Liver (tissue), 9 donors: Measurements from ENCODE around the gene ST7L. TPM values are rescaled to one million over a fixed set of nuclear protein-coding genes. Genes with fewer than 3 reads are reported as not detected.

Source experiments
- DNase-seq: peaks from one replicate; pipeline ENCODE4 v3.0.0-alpha.2; 2017; ENCODE audit warnings: low spot score
- H3K27ac ChIP-seq, 2 donors: one replicate each; pipeline ENCODE4 v1.7.0; 2013; ENCODE audit warnings: inconsistent platforms in 2 of 2, low read length in 2 of 2, control low read depth in 1 of 2, low read depth in 1 of 2, mild to moderate bottlenecking in 1 of 2
- H3K27me3 ChIP-seq, 4 donors: one replicate each; pipeline versions ENCODE4 v1.6.1 to v1.7.0; 2013; ENCODE audit warnings: low read length in 3 of 4, inconsistent platforms in 1 of 4, mild to moderate bottlenecking in 1 of 4, moderate library complexity in 1 of 4; ENCODE audit not compliant: control insufficient read depth in 4 of 4, insufficient read depth in 4 of 4
- H3K36me3 ChIP-seq, 4 donors: one replicate each; pipeline versions ENCODE4 v1.6.1 to v1.7.0; 2013; ENCODE audit warnings: low read length in 3 of 4, mild to moderate bottlenecking in 3 of 4, low read depth in 1 of 4, moderate library complexity in 1 of 4; ENCODE audit not compliant: control insufficient read depth in 4 of 4, insufficient read depth in 3 of 4
- H3K4me1 ChIP-seq, 4 donors: one replicate each; pipeline versions ENCODE4 v1.6.1 to v1.7.0; 2013; ENCODE audit warnings: low read length in 3 of 4, mild to moderate bottlenecking in 3 of 4, moderate library complexity in 1 of 4; ENCODE audit not compliant: control insufficient read depth in 4 of 4, insufficient read depth in 4 of 4
- H3K4me3 ChIP-seq, 3 donors: one replicate each; pipeline versions ENCODE4 v1.6.1 to v1.7.0; 2013; ENCODE audit warnings: low read length in 3 of 3, control low read depth in 1 of 3, low read depth in 1 of 3, mild to moderate bottlenecking in 1 of 3
- H3K9ac ChIP-seq, 2 donors: one replicate each; pipeline ENCODE4 v1.7.0; 2013; ENCODE audit warnings: low read length in 2 of 2, mild to moderate bottlenecking in 2 of 2, moderate library complexity in 2 of 2, control low read depth in 1 of 2, low read depth in 1 of 2
- H3K9me3 ChIP-seq, 4 donors: one replicate each; pipeline versions ENCODE4 v1.6.1 to v1.7.0; 2013; ENCODE audit warnings: low read length in 3 of 4; ENCODE audit not compliant: control insufficient read depth in 4 of 4
- EGR1 ChIP-seq, 2 donors: IDR thresholded peaks; 2 replicates each; pipeline ENCODE4 v1.6.1; 2016 to 2018; ENCODE audit warnings: antibody characterized with exemption in 2 of 2, low read depth in 2 of 2
- FOXA1 ChIP-seq: IDR thresholded peaks from 2 replicates; pipeline ENCODE4 v1.6.1; 2016; ENCODE audit warnings: antibody characterized with exemption
- FOXA2 ChIP-seq: IDR thresholded peaks from 2 replicates; pipeline ENCODE4 v1.6.1; 2016; ENCODE audit warnings: antibody characterized with exemption
- GABPA ChIP-seq, 2 donors: IDR thresholded peaks in 1 of 2; conservative IDR thresholded peaks in 1 of 2; 2 replicates each; pipeline ENCODE4 v1.6.1; 2016; ENCODE audit warnings: antibody characterized with exemption in 2 of 2, mild to moderate bottlenecking in 1 of 2, moderate library complexity in 1 of 2
- HNF4A ChIP-seq, 2 donors: conservative IDR thresholded peaks; 2 replicates each; pipeline ENCODE4 v1.6.1; 2016; ENCODE audit warnings: antibody characterized with exemption in 2 of 2, mild to moderate bottlenecking in 2 of 2
- HNF4G ChIP-seq: IDR thresholded peaks from 2 replicates; pipeline ENCODE4 v1.6.1; 2016; ENCODE audit warnings: antibody characterized with exemption
- JUND ChIP-seq, 2 donors: IDR thresholded peaks; 2 replicates each; pipeline ENCODE4 v1.6.1; 2016; ENCODE audit warnings: antibody characterized with exemption in 2 of 2
- NR2F2 ChIP-seq: IDR thresholded peaks from 2 replicates; pipeline ENCODE4 v1.6.1; 2016; ENCODE audit warnings: antibody characterized with exemption
- RAD21 ChIP-seq, 2 donors: IDR thresholded peaks; 2 replicates each; pipeline ENCODE4 v1.6.1; 2016; ENCODE audit warnings: antibody characterized with exemption in 2 of 2, mild to moderate bottlenecking in 2 of 2
- RXRA ChIP-seq, 2 donors: IDR thresholded peaks; 2 replicates each; pipeline ENCODE4 v1.6.1; 2017 to 2018; ENCODE audit warnings: antibody characterized with exemption in 2 of 2, mild to moderate bottlenecking in 1 of 2
- SP1 ChIP-seq: IDR thresholded peaks from 2 replicates; pipeline ENCODE4 v1.6.1; 2018; ENCODE audit warnings: antibody characterized with exemption, mild to moderate bottlenecking
- TAF1 ChIP-seq: conservative IDR thresholded peaks from 2 replicates; pipeline ENCODE4 v1.6.1; 2016; ENCODE audit warnings: antibody characterized with exemption, mild to moderate bottlenecking
- WGBS: extraction: QIAGEN DNeasy Blood & Tissue Kit; methylation state at CpG from one replicate; pipeline ENCODE4 v1.1.7; 2013; 5-methylcytosine and 5-hydroxymethylcytosine counted together
- polyA plus RNA-seq, 2 donors: library from polyadenylated mRNA; stranded (reverse) in 1 of 2; unstranded in 1 of 2; fragments of 200-250 nt in 1 of 2; fragments of >200 nt in 1 of 2; fragmentation: Nextera tagmentation in 1 of 2; extraction: Ambion mirVana in 1 of 2; gene quantifications; one replicate each; pipeline versions ENCODE4 v1.2.1 to v1.2.3, GENCODE V29; 2013 to 2015
- total RNA-seq, 2 donors: library from RNA; depleted of rRNA; stranded (reverse); fragments of >200 nt; gene quantifications; one replicate each; pipeline ENCODE4 v1.2.3, GENCODE V29; 2014
- TF ChIP-seq, protein P1 (sequence below): IDR thresholded peaks from 2 replicates; pipeline ENCODE4 v1.6.1; 2016; ENCODE audit warnings: antibody characterized with exemption
- TF ChIP-seq, protein P2 (sequence below): IDR thresholded peaks from 2 replicates; pipeline ENCODE4 v1.6.1; 2016; ENCODE audit warnings: antibody characterized with exemption, mild to moderate bottlenecking
- TF ChIP-seq, protein P3 (sequence below): IDR thresholded peaks from 2 replicates; pipeline ENCODE4 v1.6.1; 2016; ENCODE audit warnings: antibody characterized with exemption
- TF ChIP-seq, protein P4 (sequence below): fragments of 150-350 bp; IDR thresholded peaks from 2 replicates; pipeline ENCODE4 v1.5.1; 2017; ENCODE audit warnings: improper control_type of control experiment, low read depth, low read length; ENCODE audit not compliant: missing input control
- donor health status: healthy.
- donor health status: healthy.
- donor health status: healthy.
- donor health status: healthy.
- donor health status: healthy.

Gene ST7L
- total and polyA plus RNA-seq, 4 donors, result 4.9 to 13.6 (median 9.5) TPM

DNA sequence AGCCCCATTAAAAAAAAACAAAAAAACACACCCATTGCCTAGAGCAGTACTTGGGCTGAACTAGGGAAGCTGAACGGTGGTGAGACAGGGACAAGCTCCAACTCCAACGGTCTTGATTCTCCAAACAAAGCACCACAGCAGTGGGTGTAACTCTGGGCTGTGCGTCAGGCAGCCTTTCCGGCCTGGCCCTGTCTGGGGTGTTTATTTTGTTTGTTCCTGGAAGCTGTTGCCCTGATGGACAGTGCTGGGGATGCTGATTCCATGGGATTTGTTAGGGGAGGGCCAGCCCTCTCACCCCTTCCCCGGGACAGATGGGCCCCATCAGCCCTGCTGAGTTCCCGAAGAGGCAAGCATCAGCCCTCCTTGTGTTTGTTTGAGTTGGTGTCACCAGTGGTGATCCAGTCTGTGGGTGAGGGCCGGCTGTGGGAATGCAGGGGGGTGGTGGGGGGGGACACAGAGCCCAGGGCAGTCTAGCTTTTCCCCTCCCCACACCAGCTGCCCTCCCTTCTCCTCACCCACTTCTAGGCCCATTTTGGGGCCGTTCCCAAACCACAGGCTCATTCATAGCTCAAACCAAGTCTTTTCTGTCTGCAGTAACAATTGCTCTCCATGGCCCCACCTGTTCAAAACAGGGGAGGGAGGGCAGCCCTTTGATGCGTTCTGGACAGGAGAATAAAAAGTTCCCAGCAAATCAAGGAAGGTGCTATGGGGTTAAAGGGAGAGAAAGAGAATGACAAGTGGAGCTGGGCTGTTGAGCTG, 105.7 kb downstream of the ST7L start:
- H3K36me3 ChIP-seq, result no peaks in the 10 kb centered on the region
- WGBS, result 65% methylated on average over 9 of the region's 9 CpGs
- H3K4me1 ChIP-seq, result peaks cover 7 to 11% (median 10%) of the 10 kb centered on the region in 4 donors
- H3K27me3 ChIP-seq, result peaks cover 0 to 5% (median 3%) of the 10 kb centered on the region in 4 donors
- DNase-seq, result no peak
- H3K27ac ChIP-seq, result no peak overlapping the region
- TF ChIP-seq EGR1 (IDR thresholded peaks at IDR 0.05; ENCODE audit: low read depth in 2 of 2) (no peak), SP1 (no peak), FOXA2 (no peak), RAD21 (IDR thresholded peaks at IDR 0.05) (no peak), FOXA1 (no peak), HNF4A (conservative IDR thresholded peaks at IDR 0.05) (no peak), HNF4G (no peak), RXRA (IDR thresholded peaks at IDR 0.05) (no peak), NR2F2 (no peak)
- TF ChIP-seq, protein P1, sequence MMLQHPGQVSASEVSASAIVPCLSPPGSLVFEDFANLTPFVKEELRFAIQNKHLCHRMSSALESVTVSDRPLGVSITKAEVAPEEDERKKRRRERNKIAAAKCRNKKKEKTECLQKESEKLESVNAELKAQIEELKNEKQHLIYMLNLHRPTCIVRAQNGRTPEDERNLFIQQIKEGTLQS, result no peak
- TF ChIP-seq, protein P2, sequence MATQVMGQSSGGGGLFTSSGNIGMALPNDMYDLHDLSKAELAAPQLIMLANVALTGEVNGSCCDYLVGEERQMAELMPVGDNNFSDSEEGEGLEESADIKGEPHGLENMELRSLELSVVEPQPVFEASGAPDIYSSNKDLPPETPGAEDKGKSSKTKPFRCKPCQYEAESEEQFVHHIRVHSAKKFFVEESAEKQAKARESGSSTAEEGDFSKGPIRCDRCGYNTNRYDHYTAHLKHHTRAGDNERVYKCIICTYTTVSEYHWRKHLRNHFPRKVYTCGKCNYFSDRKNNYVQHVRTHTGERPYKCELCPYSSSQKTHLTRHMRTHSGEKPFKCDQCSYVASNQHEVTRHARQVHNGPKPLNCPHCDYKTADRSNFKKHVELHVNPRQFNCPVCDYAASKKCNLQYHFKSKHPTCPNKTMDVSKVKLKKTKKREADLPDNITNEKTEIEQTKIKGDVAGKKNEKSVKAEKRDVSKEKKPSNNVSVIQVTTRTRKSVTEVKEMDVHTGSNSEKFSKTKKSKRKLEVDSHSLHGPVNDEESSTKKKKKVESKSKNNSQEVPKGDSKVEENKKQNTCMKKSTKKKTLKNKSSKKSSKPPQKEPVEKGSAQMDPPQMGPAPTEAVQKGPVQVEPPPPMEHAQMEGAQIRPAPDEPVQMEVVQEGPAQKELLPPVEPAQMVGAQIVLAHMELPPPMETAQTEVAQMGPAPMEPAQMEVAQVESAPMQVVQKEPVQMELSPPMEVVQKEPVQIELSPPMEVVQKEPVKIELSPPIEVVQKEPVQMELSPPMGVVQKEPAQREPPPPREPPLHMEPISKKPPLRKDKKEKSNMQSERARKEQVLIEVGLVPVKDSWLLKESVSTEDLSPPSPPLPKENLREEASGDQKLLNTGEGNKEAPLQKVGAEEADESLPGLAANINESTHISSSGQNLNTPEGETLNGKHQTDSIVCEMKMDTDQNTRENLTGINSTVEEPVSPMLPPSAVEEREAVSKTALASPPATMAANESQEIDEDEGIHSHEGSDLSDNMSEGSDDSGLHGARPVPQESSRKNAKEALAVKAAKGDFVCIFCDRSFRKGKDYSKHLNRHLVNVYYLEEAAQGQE, result no peak
- H3K9me3 ChIP-seq, result no peaks in the 10 kb centered on the region
- H3K9ac ChIP-seq, result no peak overlapping the region
- H3K4me3 ChIP-seq, result no peak overlapping the region

DNA sequence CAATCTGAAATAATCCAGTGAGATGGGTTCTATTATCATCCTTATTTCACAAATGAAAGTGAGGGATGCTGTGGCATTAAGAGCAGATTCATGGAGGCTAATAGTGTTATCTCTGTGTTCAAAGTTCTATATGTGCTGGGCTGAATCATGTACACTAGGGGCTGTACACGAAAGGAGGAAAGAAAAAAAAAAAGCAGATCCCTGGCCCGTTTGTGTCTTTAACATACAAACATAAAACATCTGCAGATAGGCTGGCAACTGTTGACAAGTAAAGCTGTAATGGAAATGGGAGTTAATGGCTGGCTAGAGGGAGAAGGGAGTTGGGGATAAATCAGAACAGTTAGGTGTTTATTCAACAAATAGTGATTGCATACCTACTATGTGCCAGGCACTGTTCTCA, 107.0 kb downstream of the ST7L start:
- TF ChIP-seq TAF1 (no peak), NR2F2 (no peak), SP1 (no peak), GABPA (IDR thresholded peaks at IDR 0.05 in 1 of 2, conservative IDR thresholded peaks at IDR 0.05 in 1 of 2) (no peak), FOXA2 (no peak), JUND (IDR thresholded peaks at IDR 0.05) (no peak), FOXA1 (no peak), RAD21 (IDR thresholded peaks at IDR 0.05) (no peak)
- TF ChIP-seq, protein P3, sequence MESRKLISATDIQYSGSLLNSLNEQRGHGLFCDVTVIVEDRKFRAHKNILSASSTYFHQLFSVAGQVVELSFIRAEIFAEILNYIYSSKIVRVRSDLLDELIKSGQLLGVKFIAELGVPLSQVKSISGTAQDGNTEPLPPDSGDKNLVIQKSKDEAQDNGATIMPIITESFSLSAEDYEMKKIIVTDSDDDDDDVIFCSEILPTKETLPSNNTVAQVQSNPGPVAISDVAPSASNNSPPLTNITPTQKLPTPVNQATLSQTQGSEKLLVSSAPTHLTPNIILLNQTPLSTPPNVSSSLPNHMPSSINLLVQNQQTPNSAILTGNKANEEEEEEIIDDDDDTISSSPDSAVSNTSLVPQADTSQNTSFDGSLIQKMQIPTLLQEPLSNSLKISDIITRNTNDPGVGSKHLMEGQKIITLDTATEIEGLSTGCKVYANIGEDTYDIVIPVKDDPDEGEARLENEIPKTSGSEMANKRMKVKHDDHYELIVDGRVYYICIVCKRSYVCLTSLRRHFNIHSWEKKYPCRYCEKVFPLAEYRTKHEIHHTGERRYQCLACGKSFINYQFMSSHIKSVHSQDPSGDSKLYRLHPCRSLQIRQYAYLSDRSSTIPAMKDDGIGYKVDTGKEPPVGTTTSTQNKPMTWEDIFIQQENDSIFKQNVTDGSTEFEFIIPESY, result no peak
- TF ChIP-seq, protein P4, sequence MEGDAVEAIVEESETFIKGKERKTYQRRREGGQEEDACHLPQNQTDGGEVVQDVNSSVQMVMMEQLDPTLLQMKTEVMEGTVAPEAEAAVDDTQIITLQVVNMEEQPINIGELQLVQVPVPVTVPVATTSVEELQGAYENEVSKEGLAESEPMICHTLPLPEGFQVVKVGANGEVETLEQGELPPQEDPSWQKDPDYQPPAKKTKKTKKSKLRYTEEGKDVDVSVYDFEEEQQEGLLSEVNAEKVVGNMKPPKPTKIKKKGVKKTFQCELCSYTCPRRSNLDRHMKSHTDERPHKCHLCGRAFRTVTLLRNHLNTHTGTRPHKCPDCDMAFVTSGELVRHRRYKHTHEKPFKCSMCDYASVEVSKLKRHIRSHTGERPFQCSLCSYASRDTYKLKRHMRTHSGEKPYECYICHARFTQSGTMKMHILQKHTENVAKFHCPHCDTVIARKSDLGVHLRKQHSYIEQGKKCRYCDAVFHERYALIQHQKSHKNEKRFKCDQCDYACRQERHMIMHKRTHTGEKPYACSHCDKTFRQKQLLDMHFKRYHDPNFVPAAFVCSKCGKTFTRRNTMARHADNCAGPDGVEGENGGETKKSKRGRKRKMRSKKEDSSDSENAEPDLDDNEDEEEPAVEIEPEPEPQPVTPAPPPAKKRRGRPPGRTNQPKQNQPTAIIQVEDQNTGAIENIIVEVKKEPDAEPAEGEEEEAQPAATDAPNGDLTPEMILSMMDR, result no peak
- TF ChIP-seq, protein P2, result no peak
- 47% methylated on average over 2 of the region's 2 CpGs for WGBS

More for the DNA sequence above, 107.0 kb downstream of the ST7L start:
- H3K4me3 ChIP-seq, result no peak overlapping the region
- peaks cover 0 to 10% (median 4%) of the 10 kb centered on the region in 4 donors for H3K27me3 ChIP-seq
- no peak overlapping the region for H3K27ac ChIP-seq
- peaks cover 15 to 19% (median 17%) of the 10 kb centered on the region in 4 donors for H3K4me1 ChIP-seq
- no peaks in the 10 kb centered on the region for H3K9me3 ChIP-seq
- H3K9ac ChIP-seq, result no peak overlapping the region
- no peaks in the 10 kb centered on the region for H3K36me3 ChIP-seq
- DNase-seq, result no peak
